SK-N-SH (cell line): Measurements from ENCODE around the gene SLC24A5. TPM values are rescaled to one million over a fixed set of nuclear protein-coding genes. Genes with fewer than 3 reads are reported as not detected.

Source experiments
- CTCF ChIA-PET: fragments of 300-600, 350-600 bp; formaldehyde crosslinking; extraction: SDS; loops from one replicate; lab custom pipeline; 2021; lab: Yijun Ruan, JAX
- POLR2A ChIA-PET: fragments of 350-600 bp; sonication (Branson Sonifier 250); formaldehyde crosslinking; extraction: SDS; loops from one replicate; lab custom pipeline; 2020; ENCODE audit warnings: antibody characterized with exemption, inconsistent platforms; lab: Yijun Ruan, JAX
- DNase-seq: peaks from one replicate; pipeline ENCODE4 v3.0.0; 2012
- H2AFZ ChIP-seq: fragments of 200-600 bp; sonication (generic); 2 replicates; pipeline ENCODE4 v1.8.1; 2016; ENCODE audit warnings: antibody characterized with exemption, mild to moderate bottlenecking, low read depth
- H3F3A ChIP-seq: fragments of 200-600 bp; sonication (generic); replicated peaks from 2 replicates; pipeline ENCODE3; 2016; ENCODE audit warnings: antibody characterized with exemption, mild to moderate bottlenecking; ENCODE audit not compliant: insufficient read depth
- H3K27ac ChIP-seq, 2 experiments: fragments of 200-500 bp in 1 of 2; fragments of 200-600 bp in 1 of 2; sonication (Bioruptor generic) in 1 of 2; sonication (generic), shearing (Covaris generic) in 1 of 2; 2 replicates each; pipeline versions ENCODE4 v1.5.1 to v1.6.1; 2014 to 2016; ENCODE audit warnings: low read depth in 2 of 2, inconsistent platforms in 1 of 2, low read length in 1 of 2, mild to moderate bottlenecking in 1 of 2, mixed read lengths in 1 of 2
- H3K27me3 ChIP-seq: fragments of 200-600 bp; sonication (generic), shearing (Covaris generic); 2 replicates; pipeline ENCODE4 v1.6.1; 2016; ENCODE audit warnings: mixed run types; ENCODE audit not compliant: insufficient read depth
- H3K36me3 ChIP-seq, 2 experiments: fragments of 200-500 bp in 1 of 2; fragments of 200-600 bp in 1 of 2; sonication (Bioruptor generic) in 1 of 2; sonication (generic) in 1 of 2; replicated peaks in 1 of 2; 2 replicates each; pipeline versions ENCODE3 to v1.5.1; 2014 to 2016; ENCODE audit warnings: low read length in 1 of 2, mild to moderate bottlenecking in 1 of 2; ENCODE audit not compliant: insufficient read depth in 2 of 2, control insufficient read depth in 1 of 2
- H3K4me1 ChIP-seq, 2 experiments: fragments of 200-500 bp in 1 of 2; fragments of 200-600 bp in 1 of 2; sonication (Bioruptor generic) in 1 of 2; sonication (generic), shearing (Covaris generic) in 1 of 2; 2 replicates each; pipeline versions ENCODE4 v1.5.1 to v1.6.1; 2014 to 2016; ENCODE audit warnings: low read depth in 1 of 2, low read length in 1 of 2, mixed run types in 1 of 2; ENCODE audit not compliant: insufficient read depth in 2 of 2, control insufficient read depth in 1 of 2
- H3K4me2 ChIP-seq: fragments of 200-600 bp; sonication (generic), shearing (Covaris generic); 2 replicates; pipeline ENCODE4 v1.6.1; 2017; ENCODE audit warnings: mixed run types
- H3K4me3 ChIP-seq, 2 experiments: fragments of 200-500 bp in 1 of 2; fragments of 200-600 bp in 1 of 2; sonication (Bioruptor generic) in 1 of 2; sonication (generic), shearing (Covaris generic) in 1 of 2; 2 replicates each; pipeline versions ENCODE4 v1.5.1 to v1.8.1; 2014 to 2016; ENCODE audit warnings: low read depth in 2 of 2, inconsistent platforms in 1 of 2, low read length in 1 of 2, mild to moderate bottlenecking in 1 of 2, mixed read lengths in 1 of 2, moderate library complexity in 1 of 2
- H3K79me2 ChIP-seq: fragments of 200-600 bp; sonication (generic); 2 replicates; pipeline ENCODE4 v1.8.1; 2017; ENCODE audit warnings: mild to moderate bottlenecking; ENCODE audit not compliant: insufficient read depth
- H3K9ac ChIP-seq: fragments of 200-600 bp; sonication (generic); 2 replicates; pipeline ENCODE4 v1.6.1; 2017; ENCODE audit warnings: mixed run types
- H3K9me2 ChIP-seq: fragments of 200-600 bp; sonication (generic); 2 replicates; pipeline ENCODE4 v1.6.1; 2017; ENCODE audit warnings: mixed run types
- H3K9me3 ChIP-seq: fragments of 200-600 bp; sonication (generic); 2 replicates; pipeline ENCODE4 v1.6.1; 2017; ENCODE audit warnings: mixed run types, mild to moderate bottlenecking, moderate library complexity
- H4K20me1 ChIP-seq: fragments of 200-600 bp; sonication (generic); 2 replicates; pipeline ENCODE4 v1.6.1; 2017; ENCODE audit warnings: mild to moderate bottlenecking, mixed run types; ENCODE audit not compliant: insufficient read depth
- CHD2 ChIP-seq: fragments of 150-350 bp; IDR thresholded peaks from 2 replicates; pipeline ENCODE4 v1.6.1; 2018; ENCODE audit warnings: low read length; ENCODE audit not compliant: partially characterized antibody
- ELF1 ChIP-seq: IDR thresholded peaks from 2 replicates; pipeline ENCODE4 v1.4.0; 2012
- EP300 ChIP-seq, 2 experiments: IDR thresholded peaks; 2 replicates each; pipeline versions ENCODE4 v1.4.0 to v1.6.1; 2012; ENCODE audit warnings: borderline replicate concordance in 1 of 2, low read depth in 1 of 2, low read length in 1 of 2
- FOXJ3 ChIP-seq: sonication (generic); formaldehyde crosslinking; IDR thresholded peaks from 2 replicates; pipeline ENCODE4 v1.5.1; 2020; ENCODE audit warnings: mild to moderate bottlenecking, missing genetic modification reagents
- GABPA ChIP-seq: IDR thresholded peaks from 2 replicates; pipeline ENCODE4 v1.4.0; 2012; ENCODE audit warnings: low read depth, mild to moderate bottlenecking
- GATA2 ChIP-seq: sonication (generic); formaldehyde crosslinking; IDR thresholded peaks from 2 replicates; pipeline ENCODE4 v1.5.0; 2020; ENCODE audit warnings: mild to moderate bottlenecking, missing genetic modification reagents
- JUND ChIP-seq: IDR thresholded peaks from 2 replicates; pipeline ENCODE4 v1.4.0; 2012
- MEF2A ChIP-seq: IDR thresholded peaks from 2 replicates; pipeline ENCODE4 v1.4.0; 2012; ENCODE audit warnings: low read depth, borderline replicate concordance
- MXI1 ChIP-seq: IDR thresholded peaks from 2 replicates; pipeline ENCODE4 v1.6.1; 2012; ENCODE audit warnings: mild to moderate bottlenecking, low read depth, low read length, improper control_type of control experiment
- NFIC ChIP-seq: IDR thresholded peaks from 2 replicates; pipeline ENCODE4 v1.4.0; 2012; ENCODE audit warnings: borderline replicate concordance
- POLR2AphosphoS5 ChIP-seq: IDR thresholded peaks from 2 replicates; pipeline ENCODE4 v1.6.1; 2012; ENCODE audit warnings: low read depth, low read length
- RFX5 ChIP-seq: IDR thresholded peaks from 2 replicates; pipeline ENCODE4 v1.6.1; 2012; ENCODE audit warnings: mild to moderate bottlenecking, improper control_type of control experiment, low read length
- TCF12 ChIP-seq: IDR thresholded peaks from 2 replicates; pipeline ENCODE4 v1.4.0; 2012
- TEAD4 ChIP-seq: IDR thresholded peaks from 2 replicates; pipeline ENCODE4 v1.4.0; 2012; ENCODE audit warnings: mild to moderate bottlenecking, borderline replicate concordance; ENCODE audit not compliant: insufficient read depth
- WGBS: methylation state at CpG from one replicate; pipeline ENCODE4 v1.1.6; 2017; ENCODE audit warnings: low lambda C conversion rate; 5-methylcytosine and 5-hydroxymethylcytosine counted together
- polyA plus RNA-seq, 3 experiments: library from polyadenylated mRNA; depleted of rRNA; stranded (reverse); fragments of >200 nt; gene quantifications; 2 replicates each; pipeline ENCODE4 v1.2.3, GENCODE V29; 2012
- TF ChIP-seq, protein P1 (sequence below): fragments of 150-350 bp; IDR thresholded peaks from 2 replicates; pipeline ENCODE4 v1.6.1; 2017; ENCODE audit warnings: antibody characterized with exemption, low read length, low read depth, borderline replicate concordance
- TF ChIP-seq, protein P2 (sequence below): fragments of 150-350 bp; IDR thresholded peaks from 2 replicates; pipeline ENCODE4 v1.6.1; 2016; ENCODE audit warnings: mild to moderate bottlenecking, low read depth, low read length
- TF ChIP-seq, protein P3 (sequence below): fragments of 200-600 bp; sonication (generic); IDR thresholded peaks from 2 replicates; pipeline ENCODE4 v1.6.1; 2017; ENCODE audit warnings: antibody characterized with exemption, mild to moderate bottlenecking, moderate library complexity
- TF ChIP-seq, protein P4 (sequence below): IDR thresholded peaks from 2 replicates; pipeline ENCODE4; 2012

Gene SLC24A5
- polyA plus RNA-seq, 1 of the 3 experiments (the other 2 are of a cell fraction): not detected

DNA sequence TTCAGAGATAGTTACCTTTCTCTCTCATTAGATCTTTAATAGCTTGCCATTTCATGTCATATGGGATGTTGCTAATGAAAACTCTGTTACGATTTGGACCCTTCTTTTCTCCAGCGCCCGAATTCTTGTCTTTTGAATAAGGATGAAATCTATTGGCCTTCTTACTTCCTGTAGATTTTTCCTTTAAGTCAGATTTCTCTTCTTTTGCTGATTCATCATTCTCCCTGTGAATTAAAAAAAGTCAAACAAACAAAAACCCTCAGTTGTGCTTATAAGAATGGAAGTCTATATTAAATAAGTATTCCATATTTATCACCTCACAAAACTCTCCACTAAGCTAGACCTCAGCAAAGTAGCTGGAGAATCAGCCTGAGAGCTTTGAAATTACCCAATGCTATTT, 47.8 kb downstream of the SLC24A5 start:
- DNase-seq: no peak
- CTCF ChIA-PET: no interaction called here

DNA sequence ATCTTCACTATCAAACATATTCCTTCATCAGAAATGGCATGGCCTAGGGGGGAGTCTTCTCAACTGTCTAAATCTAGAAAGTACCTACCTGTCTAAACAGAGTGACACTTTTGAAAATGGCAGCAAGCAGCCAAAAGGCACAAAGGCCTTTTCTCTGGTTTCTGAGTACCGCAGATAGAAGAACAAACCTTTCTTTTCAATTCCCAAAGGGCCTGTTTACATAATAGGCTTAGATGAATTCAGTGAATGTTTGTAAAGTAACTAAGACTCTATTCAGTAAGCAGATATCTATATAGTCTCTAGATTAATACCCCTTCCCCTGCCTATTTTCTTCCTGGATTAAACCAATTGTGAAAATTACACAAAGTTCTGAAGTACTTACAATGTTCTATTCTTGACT, 50.2 kb downstream of the SLC24A5 start:
- WGBS: 100% methylated on average over 1 of the region's 1 CpG
- POLR2A ChIA-PET: no interaction called here
- peaks cover 91% of the 10 kb centered on the region for H3K79me2 ChIP-seq

More for the DNA sequence above, 47.8 kb downstream of the SLC24A5 start:
- no peak overlapping the region for H3K9ac ChIP-seq
- no peak overlapping the region for H3K4me2 ChIP-seq
- H3K9me3 ChIP-seq: 0 out of 2 replicates have a peak, but pooled peaks cover 3% of the 10 kb centered on the region
- H3F3A ChIP-seq: no peaks in the 10 kb centered on the region
- WGBS: 66% methylated on average over 3 of the region's 3 CpGs
- H3K27me3 ChIP-seq: no peaks in the 10 kb centered on the region
- no peak for TF ChIP-seq NFIC
- TF ChIP-seq, protein P1, sequence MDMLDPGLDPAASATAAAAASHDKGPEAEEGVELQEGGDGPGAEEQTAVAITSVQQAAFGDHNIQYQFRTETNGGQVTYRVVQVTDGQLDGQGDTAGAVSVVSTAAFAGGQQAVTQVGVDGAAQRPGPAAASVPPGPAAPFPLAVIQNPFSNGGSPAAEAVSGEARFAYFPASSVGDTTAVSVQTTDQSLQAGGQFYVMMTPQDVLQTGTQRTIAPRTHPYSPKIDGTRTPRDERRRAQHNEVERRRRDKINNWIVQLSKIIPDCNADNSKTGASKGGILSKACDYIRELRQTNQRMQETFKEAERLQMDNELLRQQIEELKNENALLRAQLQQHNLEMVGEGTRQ: no peak
- H2AFZ ChIP-seq: no peak overlapping the region
- H3K9me2 ChIP-seq: no peaks in the 10 kb centered on the region
- no peaks in the 10 kb centered on the region; a peak in 1 of 4 replicates for H3K4me1 ChIP-seq
- POLR2A ChIA-PET: no interaction called here
- peaks cover 27 to 45% of the 10 kb centered on the region in 2 experiments for H3K36me3 ChIP-seq
- no peak overlapping the region for H3K4me3 ChIP-seq
- H3K79me2 ChIP-seq: peaks cover 67% of the 10 kb centered on the region
- no peak overlapping the region for H3K27ac ChIP-seq
- H4K20me1 ChIP-seq: no peaks in the 10 kb centered on the region

More for the DNA sequence above, 50.2 kb downstream of the SLC24A5 start:
- H3K27ac ChIP-seq: no peak overlapping the region
- H3K9ac ChIP-seq: no peak overlapping the region
- no peaks in the 10 kb centered on the region for H3K9me2 ChIP-seq
- no peak overlapping the region for H3K4me3 ChIP-seq
- H3K36me3 ChIP-seq: peaks cover 13 to 31% of the 10 kb centered on the region in 2 experiments
- H2AFZ ChIP-seq: no peak overlapping the region
- H3K4me2 ChIP-seq: no peak overlapping the region
- H3F3A ChIP-seq: no peaks in the 10 kb centered on the region
- H4K20me1 ChIP-seq: no peaks in the 10 kb centered on the region
- H3K4me1 ChIP-seq: no peaks in the 10 kb centered on the region; a peak in 2 of 4 replicates
- DNase-seq: no peak
- H3K9me3 ChIP-seq: 0 out of 2 replicates have a peak, but pooled peaks cover 3% of the 10 kb centered on the region
- H3K27me3 ChIP-seq: no peaks in the 10 kb centered on the region
- TF ChIP-seq FOXJ3 (CRISPR knock-in tag) (no peak), ELF1 (no peak), TEAD4 (no peak), MEF2A (no peak), EP300 (IDR thresholded peaks at IDR 0.05; ENCODE audit: borderline replicate concordance in 1 of 2, low read depth in 1 of 2, low read length in 1 of 2) (no peak), CHD2 (no peak), TCF12 (no peak), GATA2 (CRISPR knock-in tag) (no peak), NFIC (no peak), GABPA (no peak), JUND (no peak), MXI1 (no peak), RFX5 (no peak), POLR2AphosphoS5 (no peak)
- TF ChIP-seq, protein P1: no peak
- TF ChIP-seq, protein P2, sequence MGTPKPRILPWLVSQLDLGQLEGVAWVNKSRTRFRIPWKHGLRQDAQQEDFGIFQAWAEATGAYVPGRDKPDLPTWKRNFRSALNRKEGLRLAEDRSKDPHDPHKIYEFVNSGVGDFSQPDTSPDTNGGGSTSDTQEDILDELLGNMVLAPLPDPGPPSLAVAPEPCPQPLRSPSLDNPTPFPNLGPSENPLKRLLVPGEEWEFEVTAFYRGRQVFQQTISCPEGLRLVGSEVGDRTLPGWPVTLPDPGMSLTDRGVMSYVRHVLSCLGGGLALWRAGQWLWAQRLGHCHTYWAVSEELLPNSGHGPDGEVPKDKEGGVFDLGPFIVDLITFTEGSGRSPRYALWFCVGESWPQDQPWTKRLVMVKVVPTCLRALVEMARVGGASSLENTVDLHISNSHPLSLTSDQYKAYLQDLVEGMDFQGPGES: no peak
- TF ChIP-seq, protein P3, sequence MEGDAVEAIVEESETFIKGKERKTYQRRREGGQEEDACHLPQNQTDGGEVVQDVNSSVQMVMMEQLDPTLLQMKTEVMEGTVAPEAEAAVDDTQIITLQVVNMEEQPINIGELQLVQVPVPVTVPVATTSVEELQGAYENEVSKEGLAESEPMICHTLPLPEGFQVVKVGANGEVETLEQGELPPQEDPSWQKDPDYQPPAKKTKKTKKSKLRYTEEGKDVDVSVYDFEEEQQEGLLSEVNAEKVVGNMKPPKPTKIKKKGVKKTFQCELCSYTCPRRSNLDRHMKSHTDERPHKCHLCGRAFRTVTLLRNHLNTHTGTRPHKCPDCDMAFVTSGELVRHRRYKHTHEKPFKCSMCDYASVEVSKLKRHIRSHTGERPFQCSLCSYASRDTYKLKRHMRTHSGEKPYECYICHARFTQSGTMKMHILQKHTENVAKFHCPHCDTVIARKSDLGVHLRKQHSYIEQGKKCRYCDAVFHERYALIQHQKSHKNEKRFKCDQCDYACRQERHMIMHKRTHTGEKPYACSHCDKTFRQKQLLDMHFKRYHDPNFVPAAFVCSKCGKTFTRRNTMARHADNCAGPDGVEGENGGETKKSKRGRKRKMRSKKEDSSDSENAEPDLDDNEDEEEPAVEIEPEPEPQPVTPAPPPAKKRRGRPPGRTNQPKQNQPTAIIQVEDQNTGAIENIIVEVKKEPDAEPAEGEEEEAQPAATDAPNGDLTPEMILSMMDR: no peak
- TF ChIP-seq, protein P4, sequence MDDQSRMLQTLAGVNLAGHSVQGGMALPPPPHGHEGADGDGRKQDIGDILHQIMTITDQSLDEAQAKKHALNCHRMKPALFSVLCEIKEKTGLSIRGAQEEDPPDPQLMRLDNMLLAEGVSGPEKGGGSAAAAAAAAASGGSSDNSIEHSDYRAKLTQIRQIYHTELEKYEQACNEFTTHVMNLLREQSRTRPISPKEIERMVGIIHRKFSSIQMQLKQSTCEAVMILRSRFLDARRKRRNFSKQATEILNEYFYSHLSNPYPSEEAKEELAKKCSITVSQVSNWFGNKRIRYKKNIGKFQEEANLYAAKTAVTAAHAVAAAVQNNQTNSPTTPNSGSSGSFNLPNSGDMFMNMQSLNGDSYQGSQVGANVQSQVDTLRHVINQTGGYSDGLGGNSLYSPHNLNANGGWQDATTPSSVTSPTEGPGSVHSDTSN: no peak
- CTCF ChIA-PET: no interaction called here
